Natural killer cell (primary cell): ENCODE measurements around the gene SLC1A7. TPM values are rescaled to one million over a fixed set of nuclear protein-coding genes. Genes with fewer than 3 reads are reported as not detected.

Source experiments
- ATAC-seq, 3 donors: fragments of 150-1000 bp in 2 of 3; fragments of 200-7000 bp in 1 of 3; cut with Tn5 transposase; 1 replicate in 1 of 3; 2 replicates in 2 of 3; pipeline ENCODE4 v1.10.0; 2021; ENCODE audit warnings: mild to moderate bottlenecking in 2 of 3, moderate library complexity in 2 of 3
- DNase-seq, 2 donors: peaks; one replicate each; pipeline versions ENCODE4 v3.0.0 to v3.0.0-alpha.2; 2013 to 2021; ENCODE audit warnings: mixed read lengths in 1 of 2
- H3K27ac ChIP-seq: one replicate; pipeline ENCODE4 v1.5.1; 2013; ENCODE audit warnings: mild to moderate bottlenecking, low read length
- H3K27me3 ChIP-seq: one replicate; pipeline ENCODE4 v1.6.1; 2013; ENCODE audit warnings: low read length; ENCODE audit not compliant: control insufficient read depth, insufficient read depth
- H3K36me3 ChIP-seq: one replicate; pipeline ENCODE4 v1.6.1; 2013; ENCODE audit warnings: low read length; ENCODE audit not compliant: control insufficient read depth, insufficient read depth
- H3K4me1 ChIP-seq: one replicate; pipeline ENCODE4 v1.6.1; 2013; ENCODE audit warnings: low read length; ENCODE audit not compliant: control insufficient read depth, insufficient read depth
- H3K4me3 ChIP-seq: one replicate; pipeline ENCODE4 v1.5.1; 2013; ENCODE audit warnings: low read length
- H3K9me3 ChIP-seq: one replicate; pipeline ENCODE4 v1.6.1; 2013; ENCODE audit warnings: low read length; ENCODE audit not compliant: control insufficient read depth, insufficient read depth
- H3K27ac Mint-ChIP-seq, 2 donors: one replicate each; pipeline ENCODE4 v1.8.0; 2022; ENCODE audit warnings: mild to moderate bottlenecking in 2 of 2, mixed read lengths in 2 of 2, moderate library complexity in 1 of 2
- H3K27me3 Mint-ChIP-seq, 2 donors: one replicate each; pipeline ENCODE4 v1.8.0; 2022; ENCODE audit warnings: low read depth in 2 of 2, mixed read lengths in 2 of 2
- H3K36me3 Mint-ChIP-seq: one replicate; pipeline ENCODE4 v1.8.0; 2022; ENCODE audit warnings: mixed read lengths
- H3K4me1 Mint-ChIP-seq, 2 donors: one replicate each; pipeline ENCODE4 v1.8.0; 2022; ENCODE audit warnings: mixed read lengths in 2 of 2
- H3K4me3 Mint-ChIP-seq: one replicate; pipeline ENCODE4 v1.8.0; 2022; ENCODE audit warnings: mild to moderate bottlenecking, moderate library complexity, mixed read lengths
- H3K9me3 Mint-ChIP-seq, 2 donors: one replicate each; pipeline ENCODE4 v1.8.0; 2022; ENCODE audit warnings: mixed read lengths in 2 of 2
- CTCF ChIP-seq: fragments of 200-600 bp; IDR thresholded peaks from one replicate; pipeline ENCODE4 v1.8.0; 2022; ENCODE audit warnings: antibody characterized with exemption
- WGBS: methylation state at CpG from one replicate; pipeline ENCODE4 v1.1.7; 2013; ENCODE audit warnings: missing lambda C conversion rate; ENCODE audit not compliant: insufficient coverage; 5-methylcytosine and 5-hydroxymethylcytosine counted together
- intact Hi-C: fragments of 100-400 bp; cut with micrococcal nuclease; formaldehyde crosslinking; loops from one replicate; pipeline ENCODE4 v1.14.2; 2022
- total RNA-seq, 4 donors: library from RNA; stranded (reverse); fragments of 120-200 nt in 1 of 4; gene quantifications; one replicate each; pipeline versions ENCODE4 v1.2.3 to v1.2.4, GENCODE V29; 2013 to 2022

SLC1A7 gene
- total RNA-seq, 3 donors from 2014 or later (not counting 1 experiment from before 2014, with no cell fraction given), result 16.0 to 23.9 (median 20.5) TPM

GRCh38 chr1:53166366-53166765 lies 23.9 kb upstream of the SLC1A7 start:
- Mint-ChIP-seq H3K9me3 (no peaks in the 10 kb centered on the region), H3K36me3 (no peaks in the 10 kb centered on the region), H3K4me3 (no peak overlapping the region), H3K4me1 (no peaks in the 10 kb centered on the region), H3K27me3 (peaks cover 0 to 9% of the 10 kb centered on the region in 2 donors), H3K27ac (no peak overlapping the region)
- H3K27ac ChIP-seq, result no peak overlapping the region
- no peaks in the 10 kb centered on the region for H3K4me1 ChIP-seq
- no peaks in the 10 kb centered on the region for H3K9me3 ChIP-seq
- no peak overlapping the region for H3K4me3 ChIP-seq
- TF ChIP-seq CTCF, result no peak
- no peak for ATAC-seq
- H3K36me3 ChIP-seq, result no peaks in the 10 kb centered on the region
- 84% methylated on average over 5 of the region's 6 CpGs for WGBS
- no peak for DNase-seq
- no peaks in the 10 kb centered on the region for H3K27me3 ChIP-seq
- intact Hi-C loops, result no loop called here

DNA sequence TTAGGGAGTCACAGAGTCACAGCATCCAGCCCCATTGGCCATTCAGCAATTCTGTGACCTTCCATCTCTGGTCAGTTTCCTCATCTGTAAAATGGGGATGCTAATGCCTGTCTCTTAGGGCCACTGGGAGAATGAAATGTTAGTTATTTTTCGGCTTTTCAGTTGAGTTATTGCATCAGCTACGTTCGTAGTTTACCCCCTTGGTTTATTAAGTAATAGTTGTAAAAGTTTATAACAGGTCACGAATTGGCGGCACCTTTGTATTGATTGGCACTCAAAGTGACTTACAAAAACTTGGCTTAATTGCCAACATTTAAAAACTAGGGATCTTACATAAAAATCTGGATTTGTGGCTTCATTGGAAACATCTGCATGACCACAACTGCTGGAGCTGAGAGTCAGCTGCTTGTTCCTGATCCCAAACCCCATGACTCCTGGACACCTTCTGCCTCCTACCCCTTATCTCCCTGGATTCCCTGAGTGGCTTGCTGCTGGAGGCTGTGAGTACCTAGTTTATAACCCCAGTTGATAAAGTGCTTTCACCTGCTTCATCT lies 23.0 kb upstream of the SLC1A7 start:
- Mint-ChIP-seq H3K9me3 (no peaks in the 10 kb centered on the region), H3K4me3 (no peak overlapping the region), H3K36me3 (no peaks in the 10 kb centered on the region), H3K27ac (no peak overlapping the region), H3K27me3 (peaks cover 0 to 9% of the 10 kb centered on the region in 2 donors), H3K4me1 (no peaks in the 10 kb centered on the region)
- Histone ChIP-seq H3K27me3 (no peaks in the 10 kb centered on the region), H3K27ac (no peak overlapping the region), H3K4me3 (no peak overlapping the region), H3K4me1 (no peaks in the 10 kb centered on the region), H3K36me3 (no peaks in the 10 kb centered on the region), H3K9me3 (no peaks in the 10 kb centered on the region)
- DNase-seq, result no peak
- no peak for ATAC-seq
- intact Hi-C loops, result no loop called here
- 90% methylated on average over 5 of the region's 5 CpGs for WGBS
- no peak for TF ChIP-seq CTCF

- no peaks in the 10 kb centered on the region for H3K4me1 ChIP-seq
- Mint-ChIP-seq H3K36me3 (no peaks in the 10 kb centered on the region), H3K9me3 (no peaks in the 10 kb centered on the region), H3K27me3 (peaks cover 0 to 9% of the 10 kb centered on the region in 2 donors), H3K4me3 (no peak overlapping the region), H3K4me1 (no peaks in the 10 kb centered on the region), H3K27ac (no peak overlapping the region)
- DNase-seq, result no peak
- intact Hi-C loops, result no loop called here
- no peak overlapping the region for H3K4me3 ChIP-seq
- ATAC-seq, result no peak
- 86% methylated on average over 10 of the region's 10 CpGs for WGBS
- H3K27me3 ChIP-seq, result no peaks in the 10 kb centered on the region
- no peak for TF ChIP-seq CTCF
- no peaks in the 10 kb centered on the region for H3K36me3 ChIP-seq
- H3K27ac ChIP-seq, result no peak overlapping the region
- no peaks in the 10 kb centered on the region for H3K9me3 ChIP-seq
Measured at GRCh38 chr1:53163291-53163768, 20.9 kb upstream of the SLC1A7 start.

DNA sequence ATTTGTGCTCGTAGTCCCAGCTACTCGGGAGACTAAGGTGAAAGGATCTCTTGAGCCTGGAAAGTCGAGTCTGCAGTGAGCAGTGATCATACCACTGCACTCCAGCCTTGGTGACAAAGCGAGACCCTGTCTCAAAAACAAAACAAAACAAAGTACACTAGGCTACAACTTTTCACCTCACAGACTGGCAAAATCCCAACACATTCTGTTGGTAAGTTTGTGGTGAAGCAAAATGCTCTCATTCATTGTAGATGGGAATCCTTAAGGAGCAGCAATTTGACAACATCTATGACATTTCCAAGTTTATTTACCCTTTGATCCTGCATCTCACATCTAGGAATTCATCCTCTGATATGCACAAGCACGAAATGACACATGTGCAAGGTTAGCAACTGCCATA lies 20.2 kb upstream of the SLC1A7 start:
- Histone ChIP-seq H3K27me3 (no peaks in the 10 kb centered on the region), H3K4me1 (no peaks in the 10 kb centered on the region), H3K4me3 (no peak overlapping the region), H3K36me3 (no peaks in the 10 kb centered on the region), H3K9me3 (no peaks in the 10 kb centered on the region), H3K27ac (no peak overlapping the region)
- DNase-seq (no peak), ATAC-seq (no peak)
- Mint-ChIP-seq H3K9me3 (no peaks in the 10 kb centered on the region), H3K4me1 (no peaks in the 10 kb centered on the region), H3K27me3 (peaks cover 2 to 9% of the 10 kb centered on the region in 2 donors), H3K36me3 (no peaks in the 10 kb centered on the region), H3K27ac (no peak overlapping the region), H3K4me3 (no peak overlapping the region)
- intact Hi-C loops, result no loop called here
- 90% methylated on average over 5 of the region's 5 CpGs for WGBS
- TF ChIP-seq CTCF, result no peak
